GM18508 (cell line): ENCODE data around the gene MBD4.
"Not testable (repeated sequence)": the region's sequence is repeated elsewhere in the genome, so short reads cannot be mapped to it uniquely, and the experiment has no call there.

Source experiments
- ATAC-seq: cut with Tn5 transposase; IDR thresholded peaks from one replicate; pipeline ENCODE4 v1.9.1; 2021; ENCODE audit warnings: moderate number of reproducible peaks; ENCODE audit not compliant: insufficient read depth, unreplicated experiment

MBD4 gene

DNA sequence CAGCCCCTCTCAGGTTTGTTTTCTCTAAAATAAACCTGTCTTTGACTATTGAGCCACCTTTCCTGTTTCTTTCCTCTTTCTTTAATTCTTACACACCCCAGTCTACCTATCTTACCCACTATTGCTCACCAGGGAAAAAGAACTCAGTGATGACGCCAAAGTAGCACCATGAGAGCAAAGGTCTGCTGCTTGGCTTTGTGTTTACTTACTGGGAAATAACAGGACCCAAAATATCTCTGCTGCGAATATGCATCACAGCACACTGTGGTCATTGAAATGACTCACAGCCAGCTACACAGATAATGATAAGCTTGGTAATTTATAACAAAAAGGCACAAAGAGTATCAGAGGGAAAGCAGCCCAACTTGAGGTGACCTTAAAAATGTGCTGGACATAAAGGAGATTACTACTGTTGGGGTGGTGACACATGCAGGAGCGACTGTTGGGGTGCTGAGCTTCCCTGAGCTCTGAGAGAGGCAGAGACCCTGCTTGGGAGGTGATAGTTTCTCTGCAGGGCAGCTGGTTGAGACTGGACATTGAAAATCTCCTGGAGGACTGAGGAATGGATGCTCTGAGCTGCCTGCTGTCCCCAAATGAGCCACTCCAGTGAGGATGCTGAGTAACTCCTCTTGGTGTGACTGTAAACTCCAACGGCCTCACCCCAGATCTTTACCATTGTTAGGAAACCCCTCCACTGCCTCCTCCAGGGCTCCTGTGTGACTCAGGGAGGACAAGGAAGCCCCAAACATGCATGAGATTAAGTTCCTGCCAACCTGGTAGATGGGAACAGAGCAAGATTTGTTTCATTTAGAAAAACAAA lies 25.9 kb downstream of the MBD4 start:
- ATAC-seq: peak; percentile 79

DNA sequence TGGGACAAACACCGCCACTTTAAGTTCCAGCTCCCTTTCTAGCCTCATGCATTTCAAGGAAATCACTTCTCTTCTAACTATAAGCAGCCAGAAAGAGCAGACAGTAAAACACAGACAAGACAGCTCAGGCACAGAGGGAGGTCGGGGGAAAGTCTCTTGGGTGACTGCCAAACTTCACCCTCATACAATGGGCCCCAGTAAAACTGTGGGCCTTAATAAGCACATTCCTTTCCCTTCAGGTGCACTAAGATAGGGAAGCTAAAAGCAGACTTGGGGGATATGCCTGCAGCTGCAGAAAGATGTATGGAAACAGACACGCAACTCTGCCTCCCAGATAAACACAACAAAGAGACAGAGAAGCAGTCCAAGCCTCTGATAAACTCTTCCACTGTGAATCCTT lies 26.5 kb downstream of the MBD4 start:
- not testable (repeated sequence) for ATAC-seq

DNA sequence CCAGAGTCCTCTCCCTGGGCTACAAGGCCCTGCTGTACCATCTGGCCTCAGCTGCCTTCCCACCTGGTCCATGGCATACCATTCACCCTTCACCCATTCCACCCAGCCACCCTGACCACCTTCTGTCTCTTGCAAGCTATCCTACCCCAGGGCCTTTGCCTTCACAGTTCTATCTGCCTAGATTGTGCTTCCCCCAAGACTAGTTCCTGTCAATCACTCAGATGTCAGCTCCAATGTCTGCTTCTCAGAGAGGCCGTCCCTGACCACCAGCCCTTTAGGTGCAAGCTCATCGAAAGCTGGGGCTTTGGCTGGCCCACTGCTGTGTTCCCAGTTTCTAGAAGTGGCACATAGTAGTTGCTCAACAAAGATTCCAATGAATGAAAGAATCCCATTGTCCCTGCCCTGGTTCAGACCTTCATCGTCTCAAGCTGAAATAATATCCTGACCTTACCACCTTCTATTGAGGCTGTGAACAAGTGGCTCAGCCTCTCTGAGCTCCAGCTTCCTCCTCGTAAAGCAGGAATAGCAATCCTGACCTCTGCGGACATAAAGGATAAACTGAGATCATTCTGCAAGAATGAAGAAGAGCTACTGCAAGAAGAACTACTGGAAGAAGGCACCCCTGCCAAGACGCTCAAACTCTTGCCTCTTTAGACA lies 27.1 kb downstream of the MBD4 start:
- ATAC-seq: no peak

DNA sequence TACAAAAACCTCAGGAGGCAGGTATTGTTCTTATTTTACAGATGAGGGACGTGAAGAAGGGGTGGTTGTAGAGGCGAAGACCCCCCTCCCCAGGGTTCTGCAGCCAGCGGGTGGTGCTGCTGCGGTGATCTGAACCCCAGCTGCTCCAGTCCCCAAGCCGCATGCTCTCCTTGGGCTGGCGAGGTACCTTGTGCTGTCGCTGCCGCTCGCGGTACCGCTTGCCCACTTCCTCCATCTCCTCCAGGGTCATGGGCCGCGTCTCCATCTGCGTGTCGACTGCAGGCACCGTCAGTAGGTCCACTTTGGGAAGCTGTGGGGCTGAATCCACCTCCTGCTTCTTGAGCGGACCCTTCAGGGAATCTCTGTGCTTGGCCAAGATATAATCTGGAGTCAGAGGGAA lies 28.8 kb downstream of the MBD4 start:
- no peak for ATAC-seq

DNA sequence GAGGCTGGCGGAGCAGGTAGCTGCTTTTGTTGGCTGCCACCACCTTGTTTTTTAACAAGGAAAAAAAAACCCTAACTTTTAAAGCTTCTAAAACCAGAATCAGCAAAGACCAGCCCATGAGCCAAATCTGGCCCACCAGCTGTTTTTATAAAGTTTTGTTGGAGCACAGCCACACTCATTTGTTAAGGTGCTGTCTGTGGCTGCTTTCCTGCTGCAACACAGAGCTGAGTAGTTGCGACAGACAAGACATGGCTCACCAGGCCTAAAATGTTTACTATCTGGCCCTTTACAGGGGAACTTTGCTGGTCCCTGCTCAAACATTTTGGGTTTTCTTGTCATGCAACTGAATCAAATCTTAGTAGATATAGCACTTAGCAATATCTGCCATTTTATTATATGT lies 30.2 kb downstream of the MBD4 start:
- ATAC-seq: no peak

DNA sequence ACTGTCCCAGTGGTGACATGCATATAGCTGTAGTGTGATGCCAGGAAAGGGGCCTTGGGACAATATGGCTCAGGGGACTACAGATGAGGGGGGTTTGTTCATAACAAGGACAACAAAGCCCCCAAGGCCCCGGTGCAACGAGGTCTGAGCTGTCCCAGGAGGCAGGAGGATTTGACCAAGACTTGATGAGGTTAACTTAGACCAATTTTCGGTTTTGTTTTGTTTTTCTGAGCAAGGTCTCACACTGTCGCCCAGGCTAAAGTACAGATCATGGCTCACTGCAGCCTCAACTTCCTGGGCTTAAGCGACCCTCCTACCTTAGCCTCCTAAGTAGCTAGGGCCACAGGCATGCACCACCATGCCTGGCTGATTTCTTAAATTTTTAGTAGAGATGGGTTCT lies 35.1 kb downstream of the MBD4 start:
- no peak for ATAC-seq

DNA sequence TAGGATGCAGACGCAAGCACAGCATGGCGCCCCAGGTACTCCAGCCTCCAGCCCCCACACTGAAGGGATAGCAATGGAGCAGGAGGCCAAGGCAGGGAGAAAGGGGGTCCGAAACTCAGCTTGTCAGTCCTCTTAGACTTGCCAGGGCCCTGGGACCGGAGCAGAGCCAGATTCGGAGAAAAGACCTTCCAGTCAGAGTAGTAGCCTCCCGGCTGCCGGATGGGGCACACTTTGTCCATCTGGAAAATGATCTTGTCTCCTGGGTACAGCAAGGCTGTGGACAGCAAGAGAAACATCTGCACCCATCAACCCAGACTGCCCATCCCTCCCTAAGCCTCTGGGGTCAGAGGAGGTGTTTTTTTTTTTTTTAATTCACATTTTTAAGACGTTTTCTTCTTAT lies 35.6 kb downstream of the MBD4 start:
- no peak for ATAC-seq

DNA sequence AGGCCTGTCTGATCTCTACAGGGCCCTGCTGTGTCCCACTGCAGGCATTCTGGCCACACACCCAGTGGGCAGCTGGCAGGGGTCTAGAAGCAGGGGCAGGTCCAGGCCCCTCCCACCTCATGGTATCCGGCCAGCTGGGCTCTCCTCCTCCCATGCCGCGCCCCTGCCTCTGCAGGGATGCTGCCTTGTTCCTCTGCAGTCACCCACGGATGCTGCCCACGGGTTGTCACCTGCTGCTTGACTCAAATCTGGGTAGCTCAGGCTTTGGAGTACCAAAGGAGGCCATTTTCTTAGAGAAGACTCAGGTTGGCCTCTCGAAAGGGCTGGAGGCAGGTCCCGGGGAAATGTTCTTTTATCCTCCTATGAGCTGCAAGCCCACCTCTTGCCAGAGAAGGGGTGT lies 36.3 kb downstream of the MBD4 start:
- no peak for ATAC-seq

DNA sequence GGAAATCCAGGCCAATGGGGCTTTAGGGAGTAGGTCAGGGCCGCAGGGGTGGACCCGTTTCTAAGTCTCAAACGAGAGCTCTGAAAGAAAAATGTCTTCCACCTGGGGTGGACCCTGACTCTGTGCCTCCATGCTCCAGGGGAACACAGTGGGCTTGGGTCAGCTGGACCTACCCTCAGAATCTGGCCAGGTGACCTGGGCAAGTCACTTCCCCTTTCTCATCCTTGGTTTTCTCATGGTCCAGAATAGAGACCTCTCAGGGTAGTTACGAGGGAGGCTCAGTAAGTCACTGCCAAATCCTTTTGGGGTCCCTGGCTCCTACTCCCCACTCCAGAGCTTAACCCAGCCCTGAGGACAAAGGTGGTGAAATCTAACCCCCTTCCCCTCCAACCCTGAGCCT lies 37.1 kb downstream of the MBD4 start:
- ATAC-seq: no peak

DNA sequence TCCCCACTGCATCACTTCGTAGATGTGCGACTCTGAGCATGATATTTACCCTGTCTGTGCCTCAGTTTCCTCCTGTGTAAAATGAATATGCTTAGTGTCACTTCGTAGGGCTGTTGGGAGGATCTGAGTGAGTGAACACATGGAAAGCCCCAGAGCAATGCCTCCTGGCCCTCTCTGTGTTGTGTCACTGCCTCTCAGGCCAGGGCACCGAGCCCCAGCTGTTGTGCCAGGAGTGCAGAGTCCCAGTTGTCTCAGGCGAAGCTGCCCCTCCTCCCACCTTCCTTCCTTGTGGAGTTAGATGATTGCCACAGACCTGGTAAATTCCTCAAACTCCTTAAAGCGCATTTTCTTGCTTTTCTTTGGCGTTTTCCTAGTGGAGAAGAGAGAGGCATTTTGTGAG lies 37.5 kb downstream of the MBD4 start:
- no peak for ATAC-seq

DNA sequence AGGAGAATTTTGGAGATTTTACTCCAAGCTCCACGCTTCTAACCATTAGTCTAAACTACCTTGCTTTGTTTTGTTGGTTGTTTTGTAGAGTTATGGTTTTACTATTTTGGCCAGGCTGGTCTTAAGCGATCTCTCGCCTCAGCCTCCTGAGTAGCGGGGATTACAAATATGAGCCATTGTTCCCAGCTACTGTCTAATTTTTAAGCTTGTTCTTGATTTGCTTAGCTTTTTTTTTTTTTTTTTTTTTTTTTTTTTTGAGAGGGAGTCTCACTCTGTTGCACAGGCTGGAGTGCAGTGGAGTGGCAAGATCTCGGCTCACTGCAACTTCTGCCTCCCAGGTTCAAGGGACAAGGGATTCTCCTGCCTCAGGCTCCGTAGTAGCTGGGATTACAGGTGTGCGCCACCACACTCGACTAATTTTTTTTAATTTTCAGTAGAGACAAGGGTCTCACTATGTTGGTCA lies 39.8 kb downstream of the MBD4 start:
- no peak for ATAC-seq

DNA sequence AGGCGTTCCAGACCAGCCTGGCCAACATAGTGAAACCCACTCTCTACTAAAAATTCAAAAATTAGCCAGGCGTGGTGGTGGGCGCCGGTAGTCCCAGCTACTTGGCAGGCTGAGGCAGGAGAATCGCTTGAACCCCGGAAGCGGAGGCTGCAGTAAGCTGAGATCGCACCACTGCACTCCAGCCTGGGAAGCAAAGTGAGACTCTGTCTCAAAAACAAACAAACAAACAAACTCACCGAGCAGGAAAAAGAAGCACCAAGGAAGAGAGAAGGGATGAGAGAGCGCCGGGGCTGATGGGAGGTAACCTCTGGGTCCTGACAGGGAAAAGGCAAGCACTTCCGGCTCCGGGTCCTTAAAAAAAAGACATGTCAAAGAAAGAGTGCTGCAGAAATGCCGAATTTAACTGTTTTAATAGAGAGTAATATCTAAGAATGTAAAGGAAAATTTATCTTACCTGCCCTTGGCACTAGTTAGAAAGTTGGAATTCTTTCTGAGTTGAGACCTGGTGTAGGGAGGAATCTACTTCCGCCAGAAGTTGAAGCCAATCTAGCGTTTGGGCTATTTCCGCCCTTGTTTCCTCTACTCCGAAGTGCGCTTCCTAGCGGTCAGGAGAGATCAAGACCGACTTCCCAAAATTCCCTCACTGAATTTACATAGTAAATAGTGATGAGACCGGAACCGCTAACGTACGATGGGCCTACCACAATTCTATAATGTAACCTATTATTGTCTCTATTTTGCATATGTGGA lies 40.4 kb downstream of the MBD4 start:
- ATAC-seq: peak; percentile 50

DNA sequence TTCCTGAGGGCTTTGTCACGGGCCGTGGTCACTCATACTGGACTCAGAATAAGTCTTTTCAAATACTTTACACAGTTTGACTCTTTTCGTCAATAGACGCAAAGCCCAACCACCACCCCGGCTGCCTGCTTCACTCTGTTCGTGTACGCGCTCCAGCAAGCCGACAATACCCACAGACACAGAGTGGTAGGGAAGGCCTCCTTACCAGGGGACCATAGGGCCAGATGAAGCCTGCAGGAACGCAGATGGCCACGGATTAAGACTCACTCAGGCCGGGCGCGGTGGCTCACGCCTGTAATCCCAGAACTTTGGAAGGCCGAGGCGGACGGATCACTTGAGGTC lies 41.0 kb downstream of the MBD4 start:
- ATAC-seq: no peak

DNA sequence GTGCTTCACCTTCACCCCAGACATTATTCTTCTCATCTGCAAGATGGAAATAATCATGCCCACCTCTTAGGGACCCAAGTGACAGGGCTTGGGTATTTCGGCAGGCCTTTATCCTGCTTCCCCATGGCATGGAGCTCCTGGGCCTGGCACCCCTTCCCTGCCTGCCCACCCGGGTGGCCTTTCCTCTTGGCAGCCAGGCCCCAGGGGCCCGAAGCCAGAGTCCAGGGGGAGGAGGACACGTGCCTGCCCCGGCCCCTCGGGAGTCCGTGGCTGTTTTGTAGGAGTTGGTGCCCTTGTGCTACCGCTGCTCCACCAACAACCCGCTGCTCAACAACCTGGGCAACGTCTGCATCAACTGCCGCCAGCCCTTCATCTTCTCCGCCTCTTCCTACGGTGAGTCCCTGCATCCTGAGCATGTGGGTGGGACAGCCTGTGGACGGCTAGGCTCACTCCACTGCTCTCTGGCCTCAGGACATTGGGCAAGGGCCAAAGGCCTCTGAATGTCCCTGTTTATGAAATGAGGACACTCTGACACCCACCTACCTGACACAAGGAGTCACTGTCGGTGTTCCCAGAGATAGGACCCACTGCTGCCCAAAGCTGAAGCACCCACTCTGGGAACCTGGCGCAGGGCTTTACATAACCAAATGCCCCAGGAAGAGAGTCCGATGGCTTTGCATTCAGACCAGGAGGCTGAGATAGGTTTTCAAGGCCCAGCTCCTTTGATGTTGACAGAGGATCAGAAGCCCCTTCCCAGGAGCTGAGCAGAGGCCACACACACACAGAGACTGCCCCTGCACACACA lies 45.8 kb downstream of the MBD4 start:
- not testable (repeated sequence) for ATAC-seq

DNA sequence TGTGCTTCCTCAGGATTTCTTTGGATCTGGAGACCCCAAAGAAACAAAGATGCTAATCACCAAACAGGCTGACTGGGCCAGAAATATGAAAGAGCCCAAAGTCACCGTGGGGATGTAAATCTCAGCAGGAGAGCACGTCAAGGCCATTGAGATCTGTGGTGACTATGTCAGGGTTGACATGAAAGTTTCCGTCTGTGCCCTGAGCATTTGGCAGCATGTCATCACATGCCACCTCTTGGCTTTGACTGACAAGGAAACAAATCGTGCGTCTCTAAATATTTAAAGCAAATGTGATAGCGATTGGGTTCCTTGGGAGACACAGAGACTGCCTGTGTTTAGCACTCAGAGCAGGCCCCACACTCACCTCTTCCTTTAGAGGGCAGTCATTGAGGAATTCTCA lies 46.5 kb downstream of the MBD4 start:
- ATAC-seq: no peak

DNA sequence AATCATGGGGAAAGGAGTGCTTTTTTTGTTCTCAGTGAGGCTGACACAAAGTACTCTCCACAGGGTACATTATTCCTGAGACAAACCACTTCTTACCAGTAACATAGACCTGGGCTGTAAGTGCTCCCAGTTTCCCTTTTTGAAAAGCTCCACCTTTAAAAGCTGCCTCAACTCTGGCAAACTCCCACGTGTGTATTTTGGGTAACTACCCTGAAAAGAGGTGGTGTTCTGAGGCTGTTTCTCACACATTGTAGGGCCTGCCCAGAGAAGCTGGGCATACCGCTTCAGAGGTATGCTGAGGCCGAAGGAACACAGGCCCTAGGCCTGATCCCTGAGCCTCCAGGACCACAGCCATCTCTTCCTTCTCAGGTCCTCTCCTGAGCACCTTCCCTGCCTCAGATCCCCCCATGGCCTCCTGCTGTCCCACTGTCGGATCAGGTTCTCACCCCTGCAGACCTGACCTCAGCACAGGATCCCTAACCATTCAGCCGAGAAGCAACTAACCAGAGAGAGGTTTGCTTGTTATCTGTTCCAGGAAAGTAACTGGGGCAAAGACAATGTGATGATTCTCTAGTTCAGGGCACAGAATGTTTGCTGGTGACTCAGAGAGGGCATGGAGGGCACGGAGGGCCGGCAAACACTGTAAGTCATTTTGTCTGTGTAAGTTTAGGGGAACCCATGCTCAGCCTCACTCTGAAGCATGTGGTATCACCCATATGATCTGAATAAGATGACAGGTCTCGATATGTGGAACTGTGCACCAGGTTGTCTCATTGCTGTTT lies 47.5 kb downstream of the MBD4 start:
- ATAC-seq: not testable (repeated sequence)

DNA sequence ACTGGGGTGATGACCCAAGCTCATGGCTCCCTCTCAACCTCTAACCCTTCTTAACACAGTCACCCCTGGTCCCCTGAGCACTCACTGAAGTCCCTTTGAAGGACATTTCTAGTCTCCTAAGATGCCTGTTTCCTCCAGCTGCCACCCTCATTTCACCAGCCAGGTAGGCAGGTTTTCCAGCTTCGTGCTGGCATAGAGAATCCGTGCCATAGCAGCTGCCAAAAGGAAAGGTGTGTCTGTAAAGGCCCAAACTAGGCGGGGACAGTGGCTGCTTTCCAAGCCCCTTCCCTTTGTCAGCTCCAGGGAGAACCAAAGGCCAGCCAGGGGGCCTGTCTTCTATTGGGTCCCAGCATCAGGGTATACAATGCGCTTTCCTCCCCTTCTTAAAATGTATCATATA lies 48.2 kb downstream of the MBD4 start:
- not testable (repeated sequence) for ATAC-seq

DNA sequence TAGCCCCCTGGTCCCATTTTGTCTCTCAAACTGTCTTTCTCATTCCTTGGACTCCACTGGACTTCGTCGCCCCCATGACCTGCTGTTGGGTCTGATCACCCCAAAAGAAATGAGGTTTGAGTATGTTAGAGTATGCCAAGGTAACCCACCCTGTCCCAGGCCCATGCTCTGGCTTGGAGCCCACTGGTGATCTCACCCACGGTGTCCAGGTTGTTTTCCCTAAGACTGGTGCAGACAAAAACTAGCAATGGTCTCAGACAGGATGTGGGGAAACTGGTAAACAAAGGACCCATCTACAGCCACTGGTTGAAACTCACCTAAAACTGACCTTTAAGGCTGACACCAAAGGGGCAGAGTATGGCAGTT lies 50.2 kb downstream of the MBD4 start:
- no peak for ATAC-seq

DNA sequence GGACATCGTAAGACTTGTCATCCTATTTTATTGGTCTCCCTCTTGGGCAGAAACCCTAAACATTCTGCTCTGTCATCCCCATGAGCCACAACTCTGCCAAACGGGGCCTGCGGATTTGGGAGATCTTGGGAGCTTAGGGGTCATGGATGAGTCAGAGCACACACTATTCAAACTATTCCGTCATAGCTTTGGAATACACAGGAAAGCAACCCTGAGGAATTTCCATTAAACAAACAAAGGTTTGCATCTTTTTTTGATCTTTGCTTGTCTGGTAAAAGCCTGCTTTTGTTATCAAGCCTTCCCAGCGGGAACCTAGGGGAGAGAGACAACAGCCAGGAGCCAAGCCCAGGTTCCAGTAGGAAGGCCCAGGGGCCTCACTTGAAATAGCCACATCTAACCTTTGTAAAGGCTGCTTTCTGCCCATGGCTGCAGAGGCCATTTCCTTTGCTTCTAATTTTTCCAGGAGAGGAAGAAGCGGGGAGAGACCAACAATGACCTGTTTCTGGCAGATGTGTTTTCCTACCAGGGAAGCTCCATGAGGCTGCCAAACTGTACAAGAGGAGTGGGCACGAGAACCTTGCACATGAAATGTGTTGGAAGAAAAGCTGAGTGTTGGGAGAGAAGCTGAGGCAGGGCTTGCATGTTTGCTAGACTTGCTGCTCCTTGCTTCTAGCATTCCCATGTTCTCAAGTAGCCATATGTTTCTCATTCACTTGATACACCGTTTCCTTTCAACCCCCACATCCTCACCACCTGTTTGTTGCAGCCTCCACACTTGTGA lies 50.8 kb downstream of the MBD4 start:
- not testable (repeated sequence) for ATAC-seq
